B cell (primary cell): ENCODE data around the gene EHD3.

Source experiments
- EZH2 ChIP-seq: IDR thresholded peaks from 2 replicates; pipeline ENCODE4 v1.6.1; 2012; ENCODE audit warnings: borderline replicate concordance, low read depth, mild to moderate bottlenecking, moderate library complexity, low read length; ENCODE audit not compliant: insufficient read depth, poor library complexity, severe bottlenecking
- TF ChIP-seq, protein P1 (sequence below): fragments of 200-600 bp; IDR thresholded peaks from one replicate; pipeline ENCODE4 v1.8.0; 2022; ENCODE audit warnings: antibody characterized with exemption, mild to moderate bottlenecking

DNA sequence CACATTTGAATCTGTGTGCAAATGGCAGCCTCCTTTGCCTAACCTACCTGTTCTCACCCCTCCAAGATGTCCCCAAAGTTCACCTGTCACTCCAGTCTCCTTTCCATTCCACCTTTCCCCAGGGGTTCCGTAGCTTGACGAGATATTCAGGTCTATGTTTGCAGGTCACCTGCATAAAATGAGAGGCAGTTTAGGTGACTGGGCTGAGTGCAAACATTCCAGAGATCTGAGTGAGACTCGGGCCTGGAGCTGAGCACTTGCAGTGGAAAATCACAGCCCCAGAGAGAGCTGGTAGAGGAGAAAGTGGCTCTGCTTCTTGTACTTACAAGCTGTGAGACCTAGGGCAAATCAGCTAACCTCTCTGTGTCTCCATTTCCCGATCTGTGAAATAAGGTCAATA, 36.8 kb upstream of the EHD3 start:
- TF ChIP-seq, protein P1, sequence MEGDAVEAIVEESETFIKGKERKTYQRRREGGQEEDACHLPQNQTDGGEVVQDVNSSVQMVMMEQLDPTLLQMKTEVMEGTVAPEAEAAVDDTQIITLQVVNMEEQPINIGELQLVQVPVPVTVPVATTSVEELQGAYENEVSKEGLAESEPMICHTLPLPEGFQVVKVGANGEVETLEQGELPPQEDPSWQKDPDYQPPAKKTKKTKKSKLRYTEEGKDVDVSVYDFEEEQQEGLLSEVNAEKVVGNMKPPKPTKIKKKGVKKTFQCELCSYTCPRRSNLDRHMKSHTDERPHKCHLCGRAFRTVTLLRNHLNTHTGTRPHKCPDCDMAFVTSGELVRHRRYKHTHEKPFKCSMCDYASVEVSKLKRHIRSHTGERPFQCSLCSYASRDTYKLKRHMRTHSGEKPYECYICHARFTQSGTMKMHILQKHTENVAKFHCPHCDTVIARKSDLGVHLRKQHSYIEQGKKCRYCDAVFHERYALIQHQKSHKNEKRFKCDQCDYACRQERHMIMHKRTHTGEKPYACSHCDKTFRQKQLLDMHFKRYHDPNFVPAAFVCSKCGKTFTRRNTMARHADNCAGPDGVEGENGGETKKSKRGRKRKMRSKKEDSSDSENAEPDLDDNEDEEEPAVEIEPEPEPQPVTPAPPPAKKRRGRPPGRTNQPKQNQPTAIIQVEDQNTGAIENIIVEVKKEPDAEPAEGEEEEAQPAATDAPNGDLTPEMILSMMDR: no peak
- no peak for TF ChIP-seq EZH2
